GM19395 (cell line): ENCODE measurements around the gene DPH2.

Experiments
- ATAC-seq: cut with Tn5 transposase; IDR thresholded peaks from one replicate; pipeline ENCODE4 v1.9.1; 2021; ENCODE audit warnings: mild to moderate bottlenecking, moderate library complexity; ENCODE audit not compliant: unreplicated experiment

The DPH2 gene

DNA sequence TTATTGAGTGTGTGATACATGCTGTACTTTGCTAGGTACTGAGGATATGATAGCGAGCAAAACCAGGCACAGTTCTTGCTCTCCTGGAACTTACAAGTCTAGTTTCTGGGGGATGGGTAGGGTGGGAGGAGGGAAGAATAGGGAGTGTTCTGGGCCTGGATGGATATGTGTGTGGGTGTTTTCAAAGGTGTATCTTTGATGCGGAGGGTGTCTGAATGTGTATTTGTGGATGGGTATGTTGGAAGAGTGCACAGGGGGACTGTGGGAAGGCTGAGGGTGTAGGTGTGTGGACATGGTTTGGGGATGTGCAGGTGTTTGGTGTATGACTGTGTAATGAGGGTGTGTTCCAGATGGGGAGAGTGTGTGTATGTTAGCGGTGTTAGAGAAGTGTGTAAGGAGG lies 4.5 kb upstream of the DPH2 start:
- ATAC-seq = no peak

DNA sequence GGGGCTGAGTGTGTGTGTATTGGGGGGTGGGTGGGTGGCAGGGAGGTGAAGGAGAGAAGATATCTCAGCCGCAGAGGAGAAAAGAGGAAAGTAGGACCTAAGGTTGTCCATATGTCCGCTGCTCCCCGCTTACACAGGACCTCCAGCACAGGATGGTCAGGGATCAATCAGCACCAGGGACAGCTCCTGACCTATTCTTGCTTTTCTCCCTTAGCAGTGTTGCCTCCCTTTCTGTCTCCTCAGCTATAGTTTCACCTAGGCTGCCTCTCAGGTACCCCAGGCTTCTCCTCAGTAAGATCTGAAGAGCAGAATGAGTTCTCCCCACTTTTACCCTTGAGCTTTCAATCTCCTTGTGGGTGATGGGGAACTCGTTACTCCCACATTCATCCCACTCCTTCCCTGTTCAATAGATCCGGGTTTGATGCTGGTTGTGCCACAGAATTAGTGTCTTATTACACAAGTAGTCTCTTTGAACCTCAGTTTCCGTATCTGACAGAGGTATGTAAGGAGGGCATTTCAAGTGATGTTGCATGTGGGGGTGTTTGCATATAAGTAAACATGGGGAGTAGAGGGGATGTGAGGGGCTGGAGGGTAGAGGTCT lies 1.4 kb upstream of the DPH2 start:
- no peak for ATAC-seq

DNA sequence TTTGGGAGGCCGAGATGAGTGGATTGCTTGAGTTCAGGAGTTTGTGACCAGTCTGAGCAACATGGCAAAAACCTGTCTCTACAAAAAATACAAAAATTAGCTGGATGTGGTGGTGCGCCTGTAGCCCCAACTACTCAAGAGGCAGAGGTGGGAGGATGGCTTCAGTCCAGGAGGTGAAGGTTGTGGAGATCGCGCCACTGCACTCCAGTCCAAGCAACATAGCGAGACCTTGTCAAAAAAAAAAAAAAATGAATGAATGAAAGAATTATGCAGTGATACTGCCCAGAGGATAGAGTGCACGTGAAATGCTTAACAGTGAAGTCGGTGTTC lies 429 bp upstream of the DPH2 start:
- ATAC-seq = no peak

DNA sequence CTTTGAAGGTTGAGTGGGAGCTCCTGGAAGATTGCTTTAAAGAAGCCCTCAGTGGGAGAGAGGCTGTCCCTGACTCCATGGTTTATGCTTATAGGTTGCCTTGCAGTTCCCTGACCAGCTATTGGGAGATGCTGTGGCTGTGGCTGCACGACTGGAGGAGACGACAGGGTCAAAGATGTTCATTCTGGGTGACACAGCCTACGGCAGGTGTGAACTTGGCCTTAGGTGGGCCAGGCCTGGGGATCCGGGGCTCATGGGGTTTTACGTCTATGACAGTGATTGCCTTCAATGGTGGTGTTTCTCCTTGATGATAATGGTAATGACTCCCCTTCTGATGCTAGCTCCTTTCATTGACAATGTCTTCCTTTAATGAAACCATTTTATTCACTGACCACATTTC lies 692 bp downstream of the DPH2 start:
- ATAC-seq = no peak

DNA sequence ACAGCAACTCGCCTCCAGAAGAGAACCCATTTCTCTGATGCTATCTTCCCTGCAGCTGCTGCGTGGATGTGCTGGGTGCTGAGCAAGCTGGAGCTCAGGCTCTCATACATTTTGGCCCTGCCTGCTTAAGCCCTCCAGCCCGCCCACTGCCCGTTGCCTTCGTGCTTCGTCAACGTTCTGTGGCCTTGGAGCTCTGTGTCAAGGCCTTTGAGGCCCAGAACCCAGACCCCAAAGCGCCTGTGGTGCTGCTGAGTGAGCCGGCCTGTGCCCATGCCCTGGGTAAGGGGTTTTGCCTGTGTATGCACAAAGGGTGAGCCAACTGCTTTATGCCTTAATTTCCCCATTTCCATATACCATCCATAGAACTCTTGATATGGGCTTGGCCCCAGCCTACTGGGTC lies 1.1 kb downstream of the DPH2 start:
- no peak for ATAC-seq

DNA sequence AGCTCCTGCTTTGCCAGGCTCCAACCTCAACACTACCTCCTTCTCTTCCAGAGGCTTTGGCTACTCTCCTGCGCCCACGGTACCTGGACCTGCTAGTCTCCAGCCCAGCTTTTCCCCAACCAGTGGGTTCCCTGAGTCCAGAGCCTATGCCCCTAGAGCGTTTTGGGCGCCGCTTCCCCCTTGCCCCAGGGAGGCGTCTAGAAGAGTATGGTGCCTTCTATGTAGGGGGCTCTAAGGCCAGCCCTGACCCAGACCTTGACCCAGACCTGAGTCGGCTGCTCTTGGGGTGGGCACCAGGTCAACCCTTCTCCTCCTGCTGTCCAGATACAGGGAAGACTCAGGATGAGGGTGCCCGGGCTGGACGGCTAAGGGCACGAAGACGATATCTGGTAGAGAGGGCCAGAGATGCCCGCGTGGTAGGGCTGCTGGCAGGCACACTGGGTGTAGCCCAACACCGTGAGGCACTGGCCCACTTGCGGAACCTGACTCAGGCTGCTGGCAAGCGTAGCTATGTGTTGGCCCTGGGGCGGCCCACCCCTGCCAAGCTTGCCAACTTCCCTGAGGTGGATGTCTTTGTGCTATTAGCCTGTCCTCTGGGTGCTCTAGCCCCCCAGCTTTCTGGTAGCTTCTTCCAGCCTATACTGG lies 1.6 kb downstream of the DPH2 start:
- ATAC-seq = no peak

DNA sequence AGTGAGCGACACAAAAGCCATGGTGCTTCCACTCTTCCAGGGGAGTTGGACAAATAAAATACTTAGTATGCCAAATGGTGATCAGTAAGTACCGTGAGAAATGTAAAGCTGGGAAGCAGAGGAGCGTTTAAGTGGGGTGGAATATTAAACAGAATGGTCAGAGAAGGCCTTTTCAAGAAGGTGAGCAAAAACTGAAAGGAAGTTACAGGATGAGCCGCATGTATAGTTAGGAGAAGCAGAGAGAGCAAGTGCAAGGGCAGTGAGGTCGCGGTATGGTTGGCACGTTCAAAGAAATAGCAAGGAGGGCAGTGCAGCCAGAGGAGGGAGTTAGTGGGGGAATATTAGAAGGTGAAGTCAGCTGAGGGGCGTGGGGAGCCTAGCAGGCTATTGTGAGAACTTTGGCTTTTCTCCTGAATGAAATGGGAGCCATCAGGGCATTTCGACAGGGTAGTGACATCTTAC lies 4.2 kb downstream of the DPH2 start:
- ATAC-seq = peak; percentile 1

DNA sequence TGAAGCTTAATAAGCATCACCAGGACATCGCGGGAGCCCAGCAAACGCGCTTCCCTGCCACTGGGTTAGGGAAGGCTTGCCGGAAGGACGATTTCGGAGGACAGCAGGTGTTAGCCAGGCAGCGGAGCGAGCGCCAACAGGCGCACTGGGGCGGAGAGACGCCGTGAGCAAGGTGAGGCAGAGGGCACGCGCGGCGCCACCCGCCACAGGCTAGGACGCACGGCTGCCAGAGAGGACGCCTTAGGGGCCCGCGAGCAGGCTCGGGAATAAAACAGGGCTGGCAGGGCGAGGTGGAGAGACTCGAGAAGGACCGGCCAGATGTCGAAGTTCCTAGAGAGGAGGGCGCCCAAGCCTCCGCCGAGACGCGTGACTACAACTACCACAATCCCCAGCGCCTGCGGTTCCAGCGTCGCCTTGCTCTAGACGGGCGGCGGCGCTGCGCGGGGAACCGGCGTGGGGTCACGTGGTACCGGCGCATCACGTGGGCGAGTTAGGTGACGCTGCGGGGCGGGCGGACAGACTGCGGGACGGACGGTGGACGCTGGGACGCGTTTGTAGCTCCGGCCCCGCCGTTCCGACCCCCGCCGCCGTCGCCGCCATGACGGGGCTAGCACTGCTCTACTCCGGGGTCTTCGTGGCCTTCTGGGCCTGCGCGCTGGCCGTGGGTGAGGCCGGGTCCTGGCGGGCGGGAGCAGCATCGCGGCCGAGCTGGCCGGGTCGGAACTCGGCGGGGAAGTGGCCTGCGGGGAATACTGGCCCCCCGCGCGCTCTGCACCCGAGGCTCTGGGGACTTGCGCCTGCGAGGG lies 4.8 kb downstream of the DPH2 start, which contains the start of gene ATP6V0B:
ATP6V0B (plus strand) TSS at position 518 of the 806 bp plus-strand sequence; CDS start at position 599, 81 bp downstream.
- ATAC-seq = peak; percentile 61

DNA sequence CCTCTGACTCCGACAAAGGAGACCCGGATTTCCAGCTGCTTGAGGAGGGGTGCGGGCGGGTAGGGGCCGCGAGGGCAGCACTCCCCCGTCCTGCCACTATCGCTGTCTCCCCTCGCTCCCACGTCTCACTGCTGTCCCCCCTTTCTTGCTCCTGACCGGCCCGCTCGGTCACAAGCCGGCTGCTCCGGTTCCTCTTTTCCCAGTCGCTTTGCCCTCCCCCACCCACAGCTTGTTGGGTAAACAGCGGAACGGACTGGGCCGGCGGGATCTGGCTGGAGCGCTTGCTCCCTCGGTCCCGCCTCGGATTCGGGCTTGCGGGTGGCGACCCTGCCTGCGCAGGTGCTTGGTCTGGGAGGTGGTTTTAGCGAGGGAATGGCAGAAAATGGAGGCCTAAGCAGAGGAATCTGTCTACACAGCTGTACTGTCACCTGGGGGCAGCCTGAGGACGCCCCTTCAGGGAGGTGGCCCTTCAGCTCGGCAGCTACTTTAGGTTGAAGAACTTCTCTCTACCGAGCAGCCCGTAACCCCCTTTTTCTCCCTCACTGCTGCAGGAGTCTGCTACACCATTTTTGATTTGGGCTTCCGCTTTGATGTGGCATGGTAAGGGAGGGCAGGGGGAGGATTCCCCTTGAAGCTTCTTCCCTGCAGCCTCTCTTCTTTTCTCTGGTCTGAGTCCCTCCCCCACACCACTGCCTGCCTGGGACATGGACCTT lies 5.6 kb downstream of the DPH2 start:
- peak; percentile 3 for ATAC-seq

DNA sequence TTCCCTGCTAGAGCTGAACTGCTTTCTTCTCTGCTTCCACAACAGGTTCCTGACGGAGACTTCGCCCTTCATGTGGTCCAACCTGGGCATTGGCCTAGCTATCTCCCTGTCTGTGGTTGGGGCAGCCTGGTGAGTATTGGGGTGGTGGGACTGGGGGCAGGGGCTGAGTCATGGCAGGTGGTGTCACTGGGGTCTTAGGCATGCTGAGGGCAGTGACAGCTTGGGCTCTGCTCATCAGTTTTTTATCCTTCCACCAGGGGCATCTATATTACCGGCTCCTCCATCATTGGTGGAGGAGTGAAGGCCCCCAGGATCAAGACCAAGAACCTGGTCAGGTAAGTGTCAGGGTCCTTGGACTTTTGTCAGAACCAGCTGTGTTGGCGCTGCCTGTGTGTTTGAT lies 6.2 kb downstream of the DPH2 start:
- no peak for ATAC-seq

DNA sequence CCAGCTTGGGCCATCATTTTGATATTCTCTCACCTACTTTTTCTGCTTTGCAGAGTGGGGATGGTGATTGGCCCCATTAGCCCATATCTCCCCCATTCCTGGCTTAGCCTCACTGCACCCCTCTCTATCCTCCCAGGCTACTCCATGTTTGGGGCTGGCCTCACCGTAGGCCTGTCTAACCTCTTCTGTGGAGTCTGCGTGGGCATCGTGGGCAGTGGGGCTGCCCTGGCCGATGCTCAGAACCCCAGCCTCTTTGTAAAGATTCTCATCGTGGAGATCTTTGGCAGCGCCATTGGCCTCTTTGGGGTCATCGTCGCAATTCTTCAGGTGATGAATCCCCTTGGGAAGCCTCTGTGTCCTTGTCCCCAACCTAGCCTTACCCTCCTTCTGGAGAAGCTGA lies 7.1 kb downstream of the DPH2 start:
- ATAC-seq = no peak

DNA sequence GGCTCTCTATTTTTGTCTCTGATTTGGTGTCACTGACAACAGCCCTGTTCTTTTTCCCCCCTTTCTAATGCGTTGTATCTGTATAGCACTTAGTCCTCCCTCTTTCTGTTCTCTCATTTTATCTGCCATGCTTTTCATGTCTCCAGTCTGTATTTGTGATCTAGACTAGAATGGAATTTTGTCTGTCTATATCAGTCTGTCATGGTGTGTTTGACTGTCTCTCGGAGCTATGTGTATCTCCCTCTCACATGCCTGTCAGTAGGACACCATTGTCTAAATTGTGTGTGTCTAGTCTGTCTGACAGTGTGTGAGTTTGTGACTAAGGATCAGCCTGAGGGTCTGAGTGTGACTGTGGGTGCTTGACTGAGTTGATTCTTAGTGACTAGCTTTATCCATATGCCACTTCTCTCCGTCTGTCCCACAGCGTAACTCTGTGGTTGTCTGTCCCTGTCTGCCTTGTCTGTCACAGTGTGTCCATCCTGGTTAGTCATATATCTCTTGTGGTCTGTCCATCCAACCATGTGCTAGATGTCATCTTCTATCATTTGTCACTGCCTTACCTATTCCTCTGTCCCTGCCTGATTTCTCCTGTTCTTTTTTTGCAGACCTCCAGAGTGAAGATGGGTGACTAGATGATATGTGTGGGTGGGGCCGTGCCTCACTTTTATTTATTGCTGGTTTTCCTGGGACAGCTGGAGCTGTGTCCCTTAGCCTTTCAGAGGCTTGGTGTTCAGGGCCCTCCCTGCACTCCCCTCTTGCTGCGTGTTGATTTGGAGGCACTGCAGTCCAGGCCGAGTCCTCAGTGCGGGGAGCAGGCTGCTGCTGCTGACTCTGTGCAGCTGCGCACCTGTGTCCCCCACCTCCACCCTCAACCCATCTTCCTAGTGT lies 7.8 kb downstream of the DPH2 start:
- no peak for ATAC-seq

DNA sequence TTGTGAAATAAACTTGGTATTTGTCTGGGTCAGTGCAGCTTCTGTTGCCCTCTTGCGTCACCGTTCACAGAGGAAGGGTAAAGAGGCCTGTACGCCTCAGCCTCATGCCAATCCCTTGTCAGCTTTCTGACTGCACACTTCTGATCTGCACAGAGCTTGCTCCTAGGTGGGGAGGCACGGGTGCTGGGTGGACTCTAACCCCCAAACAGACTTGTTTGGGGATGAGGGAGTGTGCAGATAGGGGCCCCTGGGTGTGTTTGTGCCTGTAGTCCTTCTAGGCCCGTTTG lies 8.4 kb downstream of the DPH2 start:
- no peak for ATAC-seq

DNA sequence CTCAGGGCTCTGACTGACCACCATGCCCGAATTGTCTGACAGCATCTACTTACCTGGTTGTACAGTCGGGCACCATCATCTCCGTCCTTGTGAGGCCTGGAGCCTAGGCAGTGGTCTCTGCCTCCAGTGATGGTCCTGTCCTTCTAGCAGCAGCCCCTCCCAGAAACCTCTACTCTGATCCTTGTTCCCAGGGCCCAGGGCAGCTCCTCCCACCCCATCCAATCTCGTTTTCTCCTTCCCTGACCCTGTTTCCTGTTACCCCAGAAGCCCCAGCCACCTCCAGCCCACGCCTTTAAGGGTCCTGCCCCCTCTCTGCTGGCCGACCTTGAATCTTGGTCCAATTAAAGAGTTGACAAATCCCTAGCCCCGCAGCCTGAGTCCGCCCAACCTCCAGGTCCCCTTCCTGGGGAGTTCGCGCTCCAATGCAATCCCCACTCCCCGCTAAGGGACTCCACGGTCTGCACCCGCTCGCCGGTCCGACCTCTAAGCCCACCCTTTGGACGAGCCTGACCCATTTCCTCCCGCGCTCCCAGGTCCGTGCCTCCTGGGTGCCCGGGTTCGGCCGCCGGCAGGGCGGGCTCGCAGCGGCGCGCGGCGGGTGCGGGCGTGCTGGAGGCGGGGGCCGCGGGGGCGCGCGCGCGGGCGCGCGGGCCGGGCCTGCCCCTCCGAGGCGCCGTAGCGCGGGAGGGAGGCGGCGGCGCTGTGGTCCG lies 8.9 kb downstream of the DPH2 start, which contains the start of gene B4GALT2:
B4GALT2 (plus strand) TSS at position 660 of the 710 bp plus-strand sequence. CDS start 1,951 bp downstream, outside the sequence.
- no peak for ATAC-seq

DNA sequence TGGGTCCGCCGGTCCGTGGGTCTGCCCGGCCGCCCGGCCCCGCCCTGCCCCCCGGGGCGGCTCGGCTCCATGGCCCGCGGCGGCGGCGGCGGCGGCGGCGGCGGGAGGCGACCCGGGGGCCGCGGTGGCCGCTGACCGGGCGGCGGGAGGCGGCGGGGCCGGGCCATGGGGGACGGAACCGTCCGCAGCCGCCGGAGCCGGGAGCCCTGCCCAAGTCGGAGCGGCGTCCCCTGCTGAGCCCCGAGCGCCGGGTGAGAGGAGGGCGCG lies 9.4 kb downstream of the DPH2 start:
- no peak for ATAC-seq

DNA sequence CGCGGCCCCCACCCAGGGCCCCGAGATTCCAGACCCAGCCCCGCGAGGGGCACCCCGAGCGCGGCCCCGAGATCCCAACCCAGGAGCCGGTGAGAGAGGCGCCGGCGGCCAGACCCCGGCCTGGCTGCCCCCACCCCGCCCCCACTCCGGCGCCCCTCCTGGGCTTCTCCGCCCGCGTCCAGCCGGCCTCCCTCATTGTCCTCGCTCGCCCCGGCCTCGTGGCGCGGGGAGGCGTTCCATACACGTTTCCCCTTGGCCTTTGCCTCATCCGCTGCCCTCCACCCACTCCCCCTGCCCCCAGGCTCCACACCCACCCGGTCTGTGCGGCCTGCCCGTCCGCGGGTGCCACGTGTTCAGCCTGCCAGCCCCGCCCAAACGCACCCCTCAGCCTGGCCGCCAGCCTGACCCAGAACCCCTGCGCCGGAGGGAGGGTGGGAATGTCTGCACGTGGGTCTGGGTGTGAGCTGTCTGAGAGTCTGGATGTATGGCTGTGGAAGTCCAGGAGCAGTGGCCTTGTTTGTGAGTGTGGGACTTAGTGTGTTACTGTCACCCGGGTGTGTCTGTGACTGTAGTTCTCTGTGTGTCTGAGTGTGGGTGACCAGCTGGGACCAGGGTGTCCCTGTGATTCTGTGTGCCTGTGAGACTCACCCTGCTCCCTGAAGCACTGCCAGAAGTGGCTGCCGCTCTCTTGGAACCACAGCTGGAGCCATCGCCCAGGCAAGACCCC lies 9.9 kb downstream of the DPH2 start:
- no peak for ATAC-seq

DNA sequence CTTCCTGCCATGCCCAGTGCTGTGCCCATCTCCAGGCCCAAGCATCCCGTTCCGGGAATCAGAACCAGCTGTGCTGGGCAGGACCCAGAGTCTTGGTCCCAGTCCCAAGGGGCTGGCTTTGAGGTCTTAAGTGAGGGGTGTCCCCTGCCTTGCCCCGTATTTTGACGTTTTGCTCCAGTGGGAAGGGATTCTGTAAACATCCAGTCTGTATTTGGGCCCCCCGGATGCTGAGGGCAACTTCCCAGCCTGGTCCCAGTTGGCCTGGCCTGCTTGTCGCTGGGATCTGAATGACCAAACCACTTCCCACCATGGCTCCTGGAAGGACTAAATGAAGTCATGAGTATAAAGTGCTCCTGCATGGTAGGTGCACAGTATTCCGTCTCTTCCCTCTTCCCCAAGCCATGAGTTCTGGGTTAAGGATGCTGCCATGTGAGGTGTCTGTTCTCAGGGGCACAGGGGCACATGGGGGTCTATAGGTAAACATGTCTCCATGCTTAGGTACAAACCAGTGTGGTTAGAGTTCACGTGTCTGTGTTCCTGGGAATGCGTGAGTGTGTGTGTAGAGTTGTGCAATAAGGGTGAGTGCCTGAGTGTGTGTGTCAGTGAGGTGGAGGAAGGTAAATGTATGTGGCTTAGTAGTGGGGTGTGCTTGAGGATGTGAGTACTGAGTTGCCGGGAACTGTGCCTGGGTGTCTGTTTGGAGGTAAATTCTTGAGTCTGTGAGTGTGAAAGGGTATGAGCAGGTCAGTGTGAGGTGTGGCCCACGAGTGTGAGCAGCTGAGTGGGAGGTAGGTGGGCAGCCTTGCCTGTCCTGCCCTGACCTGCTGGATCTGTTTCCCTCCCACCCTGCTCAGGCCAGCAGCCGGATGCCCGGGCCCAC lies 10.7 kb downstream of the DPH2 start:
- no peak for ATAC-seq

DNA sequence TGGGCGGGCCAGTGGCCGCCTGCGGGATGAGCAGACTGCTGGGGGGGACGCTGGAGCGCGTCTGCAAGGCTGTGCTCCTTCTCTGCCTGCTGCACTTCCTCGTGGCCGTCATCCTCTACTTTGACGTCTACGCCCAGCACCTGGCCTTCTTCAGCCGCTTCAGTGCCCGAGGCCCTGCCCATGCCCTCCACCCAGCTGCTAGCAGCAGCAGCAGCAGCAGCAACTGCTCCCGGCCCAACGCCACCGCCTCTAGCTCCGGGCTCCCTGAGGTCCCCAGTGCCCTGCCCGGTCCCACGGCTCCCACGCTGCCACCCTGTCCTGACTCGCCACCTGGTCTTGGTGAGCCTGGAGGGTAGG lies 11.3 kb downstream of the DPH2 start:
- no peak for ATAC-seq

DNA sequence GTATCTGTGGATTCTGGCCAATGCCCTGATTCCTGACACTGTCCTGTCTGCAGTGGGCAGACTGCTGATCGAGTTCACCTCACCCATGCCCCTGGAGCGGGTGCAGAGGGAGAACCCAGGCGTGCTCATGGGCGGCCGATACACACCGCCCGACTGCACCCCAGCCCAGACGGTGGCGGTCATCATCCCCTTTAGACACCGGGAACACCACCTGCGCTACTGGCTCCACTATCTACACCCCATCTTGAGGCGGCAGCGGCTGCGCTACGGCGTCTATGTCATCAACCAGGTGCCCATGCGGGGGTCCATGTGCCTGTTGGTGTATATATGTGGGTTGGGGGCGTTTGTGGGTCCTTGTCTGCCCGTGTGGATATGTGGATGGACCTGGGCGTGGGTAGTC lies 11.8 kb downstream of the DPH2 start:
- no peak for ATAC-seq
